Stimulated activated naive CD8-positive, alpha-beta T cell treated with anti-CD3 and anti-CD28 coated beads, Interleukin-15, Interleukin-2, amounts not matched to agents 100 U/mL and 50 U/mL, for 24 hours (primary cell): ENCODE results near the gene CAPN11.
"Not testable (repeated sequence)": the region's sequence is repeated elsewhere in the genome, so short reads cannot be mapped to it uniquely, and the experiment has no call there.

ENCODE experiments used
- ATAC-seq: fragments of 150-1000 bp; cut with Tn5 transposase; one replicate; pipeline ENCODE4 v1.10.0; 2021
- DNase-seq: peaks from one replicate; pipeline ENCODE4 v3.0.0; 2021

CAPN11 gene

GRCh38 chr6:44181784-44182183, 23.2 kb downstream of the CAPN11 start:
- DNase-seq, ATAC-seq: not testable (repeated sequence)

DNA sequence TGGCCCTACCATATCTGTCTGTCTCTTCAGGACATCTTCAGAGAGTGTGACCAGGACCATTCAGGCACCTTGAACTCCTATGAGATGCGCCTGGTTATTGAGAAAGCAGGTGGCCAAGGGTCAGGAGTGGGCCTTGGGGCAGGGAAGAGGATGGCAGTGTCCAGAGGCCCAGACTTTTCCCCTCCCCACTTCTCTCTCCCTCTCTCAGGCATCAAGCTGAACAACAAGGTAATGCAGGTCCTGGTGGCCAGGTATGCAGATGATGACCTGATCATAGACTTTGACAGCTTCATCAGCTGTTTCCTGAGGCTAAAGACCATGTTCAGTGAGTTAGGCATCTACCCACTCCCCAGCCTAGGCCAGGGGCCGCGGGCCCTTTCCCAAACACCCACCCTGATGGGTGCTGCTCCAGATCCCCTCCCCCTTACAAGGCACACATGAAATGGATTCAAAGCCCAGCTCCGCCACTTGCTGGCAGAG, 24.3 kb downstream of the CAPN11 start:
- ATAC-seq = no peak
- DNase-seq = no peak

GRCh38 chr6:44183783-44184182, 25.2 kb downstream of the CAPN11 start:
- ATAC-seq (no peak), DNase-seq (no peak)

DNA sequence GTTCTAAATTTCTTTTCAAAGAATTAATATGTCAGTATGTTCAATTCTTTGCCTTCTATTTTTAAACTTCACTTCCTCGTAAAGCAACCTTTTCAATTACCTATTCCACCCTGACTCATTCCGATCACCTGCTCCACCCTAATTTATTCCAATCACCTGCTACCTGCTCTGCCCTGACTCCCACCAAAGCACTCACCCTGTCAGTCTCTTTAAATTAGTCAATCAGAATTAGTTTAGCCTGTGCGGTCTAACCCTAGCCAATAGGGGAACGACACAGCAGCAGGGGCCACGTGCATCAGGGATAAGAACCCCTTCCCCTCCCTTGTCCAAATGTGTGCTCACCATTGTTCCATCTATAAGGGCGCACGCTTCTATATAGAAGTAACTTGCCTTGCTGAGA, 26.7 kb downstream of the CAPN11 start:
- not testable (repeated sequence) for ATAC-seq, DNase-seq

DNA sequence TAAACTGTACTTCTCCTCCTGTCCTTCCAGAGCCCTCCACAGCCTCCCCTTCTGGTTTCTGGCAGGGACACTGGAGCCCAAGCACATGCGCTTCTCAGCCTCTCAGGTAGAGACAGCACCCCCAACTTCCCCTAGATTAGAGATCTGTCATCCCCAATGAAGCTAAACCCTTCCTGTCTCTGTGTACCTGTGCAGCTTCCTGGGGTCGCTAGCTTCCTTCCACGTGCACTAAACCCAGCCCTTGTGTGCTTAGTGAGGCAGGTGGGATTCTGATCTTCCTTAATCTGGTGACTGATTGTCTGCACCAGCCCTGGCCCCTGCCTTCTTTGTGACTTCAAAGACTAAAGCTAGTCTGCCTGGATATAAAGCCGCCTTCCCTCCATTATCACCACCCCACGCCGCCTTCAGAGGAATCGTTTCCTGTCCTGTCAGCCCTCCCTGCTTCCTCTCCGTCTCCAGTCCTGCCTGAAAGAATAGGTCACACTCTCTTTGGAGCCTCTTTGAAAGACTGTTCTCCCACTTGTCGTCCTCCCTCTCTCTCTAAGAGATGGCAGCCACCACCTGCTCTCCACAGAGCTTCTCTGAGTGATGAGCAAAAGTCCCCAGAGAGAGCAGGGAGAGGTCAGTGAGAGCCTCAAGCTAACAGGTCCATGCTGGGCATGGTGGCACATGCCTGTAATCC, 27.5 kb downstream of the CAPN11 start:
- ATAC-seq (no peak), DNase-seq (no peak)

- DNase-seq (no peak), ATAC-seq (no peak)
Observed at GRCh38 chr6:44186635-44187025, 28.0 kb downstream of the CAPN11 start.

DNA sequence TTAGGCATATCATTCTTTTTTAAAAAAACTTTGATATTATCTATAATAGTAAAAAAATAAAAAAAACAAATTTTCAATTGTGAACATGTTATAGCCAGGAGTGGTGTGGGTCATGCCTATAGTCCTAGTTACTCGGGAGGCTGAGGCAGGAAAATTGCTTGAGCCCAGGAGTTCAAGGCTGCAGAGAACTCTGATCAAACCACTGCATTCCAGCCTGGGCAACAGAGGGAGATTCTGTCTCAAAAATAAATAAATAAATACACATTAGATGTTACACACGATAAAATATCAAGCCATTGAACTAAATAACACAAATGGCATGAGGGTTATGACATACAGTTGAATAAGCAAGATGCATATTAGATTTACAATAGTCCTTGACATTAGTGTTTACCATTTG, 30.2 kb downstream of the CAPN11 start:
- DNase-seq = no peak
- no peak for ATAC-seq

GRCh38 chr6:44189257-44189656, 30.6 kb downstream of the CAPN11 start:
- no peak for DNase-seq
- ATAC-seq = no peak

DNA sequence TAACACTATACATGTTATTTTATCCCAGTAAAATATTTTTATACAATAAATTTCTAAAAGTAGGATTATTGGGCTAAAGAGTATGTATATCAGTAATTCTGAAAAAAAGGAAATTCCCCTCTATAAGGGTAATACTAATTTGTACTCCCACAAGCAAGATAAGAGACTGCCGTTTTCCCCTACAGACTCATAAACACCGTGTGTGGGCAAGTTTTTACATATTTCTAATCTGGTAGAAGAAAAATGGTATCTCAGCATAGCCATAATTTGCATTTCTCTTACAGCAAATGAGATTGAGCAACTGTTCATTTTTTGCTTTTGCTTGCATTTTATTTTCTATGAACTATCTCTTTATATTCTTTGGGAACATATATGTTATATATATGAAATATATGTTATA, 32.1 kb downstream of the CAPN11 start:
- DNase-seq = no peak

GRCh38 chr6:44192428-44193041, 33.9 kb downstream of the CAPN11 start:
- ATAC-seq (no peak), DNase-seq (no peak)

More for the DNA sequence above, 32.1 kb downstream of the CAPN11 start:
- peak; percentile 78 for ATAC-seq

DNA sequence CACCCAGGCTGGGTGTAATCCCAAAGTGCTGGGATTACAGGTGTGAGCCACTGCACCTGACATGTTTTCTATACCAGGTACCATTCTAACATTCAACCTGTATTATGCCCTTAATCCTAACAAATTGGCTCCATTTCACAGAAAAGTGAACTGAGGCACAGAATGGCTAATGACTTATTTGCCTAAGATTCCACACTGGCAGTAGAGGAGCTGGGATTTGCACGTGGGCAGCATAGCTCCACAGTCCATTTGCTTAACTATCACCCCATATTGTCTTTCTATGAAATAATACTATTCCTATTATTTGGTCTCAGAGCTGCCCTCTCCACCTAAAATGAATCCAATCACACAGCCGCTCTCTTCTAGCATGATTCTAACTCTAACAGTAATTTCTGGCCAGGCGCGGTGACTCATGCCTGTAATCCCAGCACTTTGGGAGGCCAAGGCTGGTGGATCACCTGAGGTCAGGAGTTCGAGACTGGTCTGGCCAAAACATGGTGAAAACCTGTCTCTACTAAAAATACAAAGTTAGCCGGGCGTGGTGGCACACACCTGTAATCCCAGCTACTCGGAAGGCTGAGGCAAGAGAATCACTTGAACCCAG, 34.8 kb downstream of the CAPN11 start:
- no peak for ATAC-seq

GRCh38 chr6:44194326-44194725, 35.7 kb downstream of the CAPN11 start:
- no peak for DNase-seq
- ATAC-seq = no peak

More for the DNA sequence above, 34.8 kb downstream of the CAPN11 start:
- no peak for DNase-seq

DNA sequence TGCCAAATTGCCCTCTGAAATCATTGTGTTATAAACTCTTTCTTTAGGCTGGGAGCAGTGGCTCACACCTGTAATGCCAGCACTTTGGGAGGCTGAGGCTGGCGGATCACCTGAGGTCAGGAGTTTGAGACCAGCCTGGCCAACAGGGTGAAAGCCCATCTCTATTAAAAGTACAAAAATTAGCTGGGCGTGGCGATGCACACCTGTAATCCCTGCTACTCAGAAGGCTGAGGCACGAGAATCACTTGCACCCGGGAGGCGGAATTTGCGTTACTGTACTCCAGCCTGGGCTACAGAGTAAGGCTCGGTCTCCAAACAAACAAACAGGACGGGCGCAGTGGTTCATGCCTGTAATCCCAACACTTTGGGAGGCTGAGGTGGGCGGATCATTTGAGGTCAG, 37.7 kb downstream of the CAPN11 start:
- not testable (repeated sequence) for ATAC-seq, DNase-seq

- DNase-seq = no peak
- no peak for ATAC-seq
Observed at GRCh38 chr6:44198684-44199083, 40.1 kb downstream of the CAPN11 start.

- ATAC-seq (no peak), DNase-seq (no peak)
Observed at GRCh38 chr6:44199883-44200282, 41.3 kb downstream of the CAPN11 start.

GRCh38 chr6:44201200-44201599, 42.6 kb downstream of the CAPN11 start:
- ATAC-seq (no peak), DNase-seq (no peak)

GRCh38 chr6:44201638-44202303, 43.2 kb downstream of the CAPN11 start:
- DNase-seq (no peak), ATAC-seq (no peak)

- ATAC-seq = no peak
- DNase-seq = no peak
Observed at GRCh38 chr6:44202332-44202971, 43.8 kb downstream of the CAPN11 start.

GRCh38 chr6:44202972-44203750, 44.5 kb downstream of the CAPN11 start:
- ATAC-seq (no peak), DNase-seq (no peak)

GRCh38 chr6:44203955-44204354, 45.3 kb downstream of the CAPN11 start:
- no peak for ATAC-seq
- no peak for DNase-seq

DNA sequence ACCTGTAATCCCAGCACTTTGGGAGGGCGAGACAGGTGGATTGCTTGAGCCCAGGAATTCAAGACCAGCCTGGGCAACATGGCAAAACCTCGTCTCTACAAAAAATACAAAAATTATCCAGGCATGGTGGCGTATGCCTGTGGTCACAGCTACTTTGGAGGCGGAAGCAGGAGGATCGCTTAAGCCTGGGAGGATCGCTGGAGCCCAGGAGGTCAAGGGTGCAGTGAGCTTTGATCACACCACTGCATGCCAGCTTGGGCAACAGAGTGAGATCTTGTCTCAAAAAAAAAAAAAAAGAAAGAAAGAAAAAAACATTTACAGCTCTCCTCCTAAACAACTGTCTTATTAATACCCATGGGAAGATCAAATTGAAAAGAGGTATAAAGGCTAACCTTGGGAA, 49.3 kb downstream of the CAPN11 start:
- ATAC-seq (no peak), DNase-seq (no peak)

DNA sequence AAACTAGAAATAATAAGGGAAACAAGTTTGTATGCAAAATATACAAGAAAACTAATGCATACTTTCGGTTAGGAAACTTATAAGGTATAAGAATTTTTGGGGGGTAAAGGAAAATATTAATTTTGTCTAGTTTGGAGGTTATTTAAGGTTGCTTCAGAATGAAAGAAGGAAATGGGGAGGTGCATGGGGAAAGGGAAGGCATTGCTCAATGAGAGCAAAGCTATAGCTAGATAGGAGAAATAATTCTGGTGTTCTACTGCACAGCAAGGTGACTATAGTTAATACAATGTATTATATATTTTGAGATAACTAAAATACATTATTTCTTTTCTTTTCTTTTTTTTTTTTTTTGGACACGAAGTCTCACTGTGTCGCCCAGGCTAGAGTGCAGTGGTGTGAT, 52.7 kb downstream of the CAPN11 start:
- no peak for ATAC-seq
- DNase-seq = no peak
